ENCODE measurements around the gene ACO2. TPM values are rescaled to one million over a fixed set of nuclear protein-coding genes. Genes with fewer than 3 reads are reported as not detected.

ACO2 gene
- total and polyA plus RNA-seq, 2 of the 13 experiments (the other 11 are each of a cell fraction or from before 2014, with no cell fraction given), result 19.2 to 45.6 TPM

DNA sequence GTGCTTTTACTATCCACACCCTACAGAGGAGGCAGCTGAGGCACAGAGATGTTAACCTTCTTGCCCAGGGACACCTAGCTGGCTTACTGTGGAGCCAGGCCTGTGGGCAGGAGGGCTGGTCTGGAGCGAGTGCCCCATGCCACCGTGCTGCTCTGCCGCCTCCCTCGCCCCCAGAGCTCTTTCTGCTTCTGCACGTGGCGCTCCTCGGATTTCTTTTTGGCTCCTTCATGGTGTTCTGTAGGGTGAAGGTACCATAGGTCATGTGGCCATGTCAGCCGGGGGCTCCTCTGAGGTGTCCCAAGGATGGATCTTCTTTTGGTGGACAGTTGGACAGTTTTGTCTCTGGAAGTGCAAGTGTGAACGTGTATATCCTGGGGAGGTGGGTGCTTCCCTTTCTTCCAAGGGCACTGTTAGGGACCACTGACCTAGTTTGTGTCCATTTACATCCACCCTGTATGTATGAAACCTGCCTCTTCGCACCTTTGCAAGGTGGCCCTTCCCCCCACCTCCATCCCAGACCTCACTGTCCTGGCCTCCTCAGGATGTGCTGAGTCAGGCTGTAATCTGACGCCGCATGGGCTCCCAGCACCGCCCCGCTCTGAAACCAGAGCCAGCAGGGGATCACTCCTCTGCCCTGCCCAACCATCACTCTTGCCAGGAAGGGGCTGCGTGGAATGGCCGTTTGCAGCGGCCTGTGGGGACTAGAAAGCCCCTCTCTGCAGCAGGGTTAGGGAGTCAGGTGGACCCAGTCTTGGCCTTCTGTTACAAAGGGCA lies 43.7 kb downstream of the ACO2 start (continued):
- TF ChIP-seq, protein P1, sequence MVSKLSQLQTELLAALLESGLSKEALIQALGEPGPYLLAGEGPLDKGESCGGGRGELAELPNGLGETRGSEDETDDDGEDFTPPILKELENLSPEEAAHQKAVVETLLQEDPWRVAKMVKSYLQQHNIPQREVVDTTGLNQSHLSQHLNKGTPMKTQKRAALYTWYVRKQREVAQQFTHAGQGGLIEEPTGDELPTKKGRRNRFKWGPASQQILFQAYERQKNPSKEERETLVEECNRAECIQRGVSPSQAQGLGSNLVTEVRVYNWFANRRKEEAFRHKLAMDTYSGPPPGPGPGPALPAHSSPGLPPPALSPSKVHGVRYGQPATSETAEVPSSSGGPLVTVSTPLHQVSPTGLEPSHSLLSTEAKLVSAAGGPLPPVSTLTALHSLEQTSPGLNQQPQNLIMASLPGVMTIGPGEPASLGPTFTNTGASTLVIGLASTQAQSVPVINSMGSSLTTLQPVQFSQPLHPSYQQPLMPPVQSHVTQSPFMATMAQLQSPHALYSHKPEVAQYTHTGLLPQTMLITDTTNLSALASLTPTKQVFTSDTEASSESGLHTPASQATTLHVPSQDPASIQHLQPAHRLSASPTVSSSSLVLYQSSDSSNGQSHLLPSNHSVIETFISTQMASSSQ (IDR thresholded peaks at IDR 0.05; ENCODE audit: low read depth), result no peak
- TF ChIP-seq, protein P1 (CRISPR knock-in tag; IDR thresholded peaks at IDR 0.05; ENCODE audit: borderline replicate concordance), result no peak
- no peak for TF ChIP-seq ZBTB49 (CRISPR knock-in tag; IDR thresholded peaks at IDR 0.05; ENCODE audit: borderline replicate concordance)
- TF ChIP-seq, protein P2, sequence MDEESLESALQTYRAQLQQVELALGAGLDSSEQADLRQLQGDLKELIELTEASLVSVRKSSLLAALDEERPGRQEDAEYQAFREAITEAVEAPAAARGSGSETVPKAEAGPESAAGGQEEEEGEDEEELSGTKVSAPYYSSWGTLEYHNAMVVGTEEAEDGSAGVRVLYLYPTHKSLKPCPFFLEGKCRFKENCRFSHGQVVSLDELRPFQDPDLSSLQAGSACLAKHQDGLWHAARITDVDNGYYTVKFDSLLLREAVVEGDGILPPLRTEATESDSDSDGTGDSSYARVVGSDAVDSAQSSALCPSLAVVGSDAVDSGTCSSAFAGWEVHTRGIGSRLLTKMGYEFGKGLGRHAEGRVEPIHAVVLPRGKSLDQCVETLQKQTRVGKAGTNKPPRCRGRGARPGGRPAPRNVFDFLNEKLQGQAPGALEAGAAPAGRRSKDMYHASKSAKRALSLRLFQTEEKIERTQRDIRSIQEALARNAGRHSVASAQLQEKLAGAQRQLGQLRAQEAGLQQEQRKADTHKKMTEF (CRISPR knock-in tag; IDR thresholded peaks at IDR 0.05), result no peak
- TF ChIP-seq SNAPC4 (CRISPR knock-in tag; IDR thresholded peaks at IDR 0.05), result no peak
- TF ChIP-seq ZNF326 (CRISPR knock-in tag; IDR thresholded peaks at IDR 0.05; ENCODE audit: borderline replicate concordance), result no peak
- no peak for TF ChIP-seq ZBTB14 (CRISPR knock-in tag; IDR thresholded peaks at IDR 0.05)
- no peak for TF ChIP-seq ZEB1 (IDR thresholded peaks at IDR 0.05; ENCODE audit: insufficient replicate concordance, low read depth)
- TF ChIP-seq SALL2 (CRISPR knock-in tag; IDR thresholded peaks at IDR 0.05), result no peak

All from HepG2 (cell line).